SK-N-SH treated with all-trans-retinoic acid at 6 μM for 48 hours (cell line): ENCODE measurements around the gene PRPF38B.

ENCODE experiments used
- ATAC-seq: fragments of 200-7000 bp; cut with Tn5 transposase; 3 replicates; pipeline ENCODE4 v1.9.1; 2020; ENCODE audit warnings: mild to moderate bottlenecking, moderate library complexity
- ARNTL ChIP-seq: fragments of 450-650 bp; formaldehyde crosslinking; IDR thresholded peaks from 2 replicates; pipeline ENCODE4 v1.5.0; 2020; ENCODE audit warnings: low read depth, mild to moderate bottlenecking, moderate library complexity, borderline replicate concordance
- BACH2 ChIP-seq: fragments of 250-450 bp; sonication (Bioruptor Pico); IDR thresholded peaks from 2 replicates; pipeline ENCODE4 v1.9.0; 2021; ENCODE audit warnings: mild to moderate bottlenecking, borderline replicate concordance
- CSDC2 ChIP-seq: fragments of 250-450 bp; sonication (Bioruptor Pico); IDR thresholded peaks from 2 replicates; pipeline ENCODE4 v1.5.0; 2020; ENCODE audit warnings: mild to moderate bottlenecking, moderate library complexity
- ESRRG ChIP-seq: fragments of 250-450 bp; sonication (Bioruptor Pico); IDR thresholded peaks from 2 replicates; pipeline ENCODE4 v1.6.1; 2021; ENCODE audit warnings: mild to moderate bottlenecking
- GLIS3 ChIP-seq: fragments of 250-450 bp; sonication (Bioruptor Pico); IDR thresholded peaks from 2 replicates; pipeline ENCODE4 v1.5.0; 2020; ENCODE audit warnings: mild to moderate bottlenecking, moderate library complexity
- ISL1 ChIP-seq: fragments of 250-450 bp; sonication (Bioruptor Pico); IDR thresholded peaks from 2 replicates; pipeline ENCODE4 v2.1.2; 2022; ENCODE audit warnings: mild to moderate bottlenecking, moderate library complexity
- OSR1 ChIP-seq: fragments of 250-450 bp; sonication (Bioruptor Pico); IDR thresholded peaks from 2 replicates; pipeline ENCODE4 v1.8.0; 2022; ENCODE audit warnings: moderate library complexity, mild to moderate bottlenecking, inconsistent platforms
- PATZ1 ChIP-seq: fragments of 250-450 bp; sonication (Bioruptor Pico); IDR thresholded peaks from 2 replicates; pipeline ENCODE4 v1.8.0; 2020; ENCODE audit warnings: mild to moderate bottlenecking, moderate library complexity, borderline replicate concordance
- PPARA ChIP-seq: fragments of 250-450 bp; sonication (Bioruptor Pico); IDR thresholded peaks from 2 replicates; pipeline ENCODE4 v1.5.0; 2020; ENCODE audit warnings: mild to moderate bottlenecking, borderline replicate concordance
- RARB ChIP-seq: fragments of 250-450 bp; sonication (Bioruptor Pico); IDR thresholded peaks from 2 replicates; pipeline ENCODE4 v1.8.0; 2021; ENCODE audit warnings: mild to moderate bottlenecking, moderate library complexity
- SNAI2 ChIP-seq: fragments of 250-450 bp; sonication (Bioruptor Pico); IDR thresholded peaks from 2 replicates; pipeline ENCODE4 v1.5.0; 2020; ENCODE audit warnings: mild to moderate bottlenecking, moderate library complexity
- TCF4 ChIP-seq: fragments of 250-450 bp; sonication (Bioruptor Pico); IDR thresholded peaks from 2 replicates; pipeline ENCODE4 v1.8.0; 2021; ENCODE audit warnings: mild to moderate bottlenecking, moderate library complexity, borderline replicate concordance
- TOX ChIP-seq: fragments of 250-450 bp; sonication (Bioruptor Pico); IDR thresholded peaks from 2 replicates; pipeline ENCODE4 v1.8.0; 2021; ENCODE audit warnings: mild to moderate bottlenecking, moderate library complexity, borderline replicate concordance
- TSHZ2 ChIP-seq: fragments of 250-450 bp; sonication (Bioruptor Pico); IDR thresholded peaks from 2 replicates; pipeline ENCODE4 v1.5.0; 2020; ENCODE audit warnings: mild to moderate bottlenecking, moderate library complexity
- ZC3H10 ChIP-seq: fragments of 250-450 bp; sonication (Bioruptor Pico); IDR thresholded peaks from 2 replicates; pipeline ENCODE4 v1.5.1; 2021; ENCODE audit warnings: mild to moderate bottlenecking, moderate library complexity
- ZFP3 ChIP-seq: fragments of 250-450 bp; sonication (Bioruptor Pico); IDR thresholded peaks from 2 replicates; pipeline ENCODE4 v1.5.0; 2020; ENCODE audit warnings: mild to moderate bottlenecking, moderate library complexity
- ZFP30 ChIP-seq: fragments of 450-650 bp; formaldehyde crosslinking; IDR thresholded peaks from 2 replicates; pipeline ENCODE4 v1.5.0; 2022; ENCODE audit warnings: mild to moderate bottlenecking, moderate library complexity
- ZNF565 ChIP-seq: fragments of 450-650 bp; formaldehyde crosslinking; conservative IDR thresholded peaks from 2 replicates; pipeline ENCODE4 v1.5.0; 2020; ENCODE audit warnings: low read depth, mild to moderate bottlenecking, moderate library complexity
- ZNF70 ChIP-seq: fragments of 450-650 bp; formaldehyde crosslinking; IDR thresholded peaks from 2 replicates; pipeline ENCODE4 v1.5.0; 2020; ENCODE audit warnings: mild to moderate bottlenecking, moderate library complexity
- ZNF8 ChIP-seq: fragments of 450-650 bp; formaldehyde crosslinking; IDR thresholded peaks from 2 replicates; pipeline ENCODE4 v1.5.0; 2020; ENCODE audit warnings: mild to moderate bottlenecking, moderate library complexity
- TF ChIP-seq, protein P1 (sequence below): fragments of 250-450 bp; sonication (Bioruptor Pico); IDR thresholded peaks from 2 replicates; pipeline ENCODE4 v1.5.1; 2021; ENCODE audit warnings: mild to moderate bottlenecking, moderate library complexity
- TF ChIP-seq, protein P2 (sequence below): fragments of 250-450 bp; sonication (Bioruptor Pico); IDR thresholded peaks from 2 replicates; pipeline ENCODE4 v1.8.0; 2021; ENCODE audit warnings: low read depth, mild to moderate bottlenecking, moderate library complexity, borderline replicate concordance

Gene PRPF38B

DNA sequence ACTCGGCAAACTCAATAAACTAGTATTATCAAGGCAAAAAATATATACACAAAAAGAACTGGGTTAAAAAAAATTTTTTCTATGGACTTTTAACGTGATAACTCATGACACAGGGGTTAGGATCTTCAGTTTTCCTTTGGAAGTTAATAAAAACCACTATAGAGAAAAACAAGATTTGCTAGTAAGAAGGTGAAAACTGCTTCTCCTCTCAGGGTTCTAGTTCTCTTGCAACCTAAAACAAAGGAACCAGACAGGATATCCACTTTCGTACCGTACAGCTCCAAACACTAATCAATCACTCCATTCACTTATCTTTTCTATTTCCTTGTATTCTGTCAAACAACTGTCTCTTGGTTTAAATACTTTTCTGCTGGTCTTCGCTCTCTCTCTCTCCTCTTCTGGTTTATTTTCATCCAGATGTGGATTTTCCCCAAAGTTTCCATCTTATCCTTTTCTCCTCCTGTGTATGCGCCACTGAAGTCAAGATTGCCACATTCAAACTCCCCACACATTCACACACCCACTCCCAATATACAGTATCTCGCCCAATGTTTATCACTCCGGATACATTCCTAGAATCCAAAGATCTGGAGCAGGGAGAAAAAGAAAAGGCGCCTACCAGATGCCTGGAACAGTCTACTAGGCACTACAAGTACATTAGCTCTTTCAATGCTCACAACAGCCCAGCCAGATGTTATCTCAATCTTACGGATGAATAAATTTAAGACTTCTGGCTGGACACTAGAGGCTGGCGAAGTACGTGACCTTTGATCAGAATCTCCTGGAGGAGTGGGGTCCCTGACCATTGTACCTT, 775 bp upstream of the PRPF38B start:
- TF ChIP-seq ISL1: no peak
- TF ChIP-seq ZFP3 (CRISPR knock-in tag): no peak
- no peak for TF ChIP-seq CSDC2 (CRISPR knock-in tag)
- TF ChIP-seq ZNF70 (CRISPR knock-in tag): no peak
- TF ChIP-seq ESRRG (CRISPR knock-in tag): no peak
- TF ChIP-seq GLIS3 (CRISPR knock-in tag): no peak
- TF ChIP-seq TSHZ2 (CRISPR knock-in tag): no peak
- no peak for TF ChIP-seq ZC3H10
- no peak for TF ChIP-seq TOX (CRISPR knock-in tag)
- no peak for TF ChIP-seq ZFP30 (CRISPR knock-in tag)
- TF ChIP-seq ARNTL: no peak
- no peak for TF ChIP-seq PATZ1 (CRISPR knock-in tag)
- TF ChIP-seq PPARA: no peak
- TF ChIP-seq ZNF565: no peak
- TF ChIP-seq, protein P1, sequence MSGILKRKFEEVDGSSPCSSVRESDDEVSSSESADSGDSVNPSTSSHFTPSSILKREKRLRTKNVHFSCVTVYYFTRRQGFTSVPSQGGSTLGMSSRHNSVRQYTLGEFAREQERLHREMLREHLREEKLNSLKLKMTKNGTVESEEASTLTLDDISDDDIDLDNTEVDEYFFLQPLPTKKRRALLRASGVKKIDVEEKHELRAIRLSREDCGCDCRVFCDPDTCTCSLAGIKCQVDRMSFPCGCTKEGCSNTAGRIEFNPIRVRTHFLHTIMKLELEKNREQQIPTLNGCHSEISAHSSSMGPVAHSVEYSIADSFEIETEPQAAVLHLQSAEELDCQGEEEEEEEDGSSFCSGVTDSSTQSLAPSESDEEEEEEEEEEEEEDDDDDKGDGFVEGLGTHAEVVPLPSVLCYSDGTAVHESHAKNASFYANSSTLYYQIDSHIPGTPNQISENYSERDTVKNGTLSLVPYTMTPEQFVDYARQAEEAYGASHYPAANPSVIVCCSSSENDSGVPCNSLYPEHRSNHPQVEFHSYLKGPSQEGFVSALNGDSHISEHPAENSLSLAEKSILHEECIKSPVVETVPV: no peak
- no peak for TF ChIP-seq BACH2 (CRISPR knock-in tag)
- ATAC-seq: peak; percentile 18

- no peak for TF ChIP-seq TCF4 (CRISPR knock-in tag)
- TF ChIP-seq ZFP3 (CRISPR knock-in tag): no peak
- TF ChIP-seq ZC3H10: no peak
- no peak for TF ChIP-seq CSDC2 (CRISPR knock-in tag)
- no peak for TF ChIP-seq GLIS3 (CRISPR knock-in tag)
- no peak for TF ChIP-seq ZNF8 (CRISPR knock-in tag)
- TF ChIP-seq ISL1: no peak
- TF ChIP-seq, protein P2, sequence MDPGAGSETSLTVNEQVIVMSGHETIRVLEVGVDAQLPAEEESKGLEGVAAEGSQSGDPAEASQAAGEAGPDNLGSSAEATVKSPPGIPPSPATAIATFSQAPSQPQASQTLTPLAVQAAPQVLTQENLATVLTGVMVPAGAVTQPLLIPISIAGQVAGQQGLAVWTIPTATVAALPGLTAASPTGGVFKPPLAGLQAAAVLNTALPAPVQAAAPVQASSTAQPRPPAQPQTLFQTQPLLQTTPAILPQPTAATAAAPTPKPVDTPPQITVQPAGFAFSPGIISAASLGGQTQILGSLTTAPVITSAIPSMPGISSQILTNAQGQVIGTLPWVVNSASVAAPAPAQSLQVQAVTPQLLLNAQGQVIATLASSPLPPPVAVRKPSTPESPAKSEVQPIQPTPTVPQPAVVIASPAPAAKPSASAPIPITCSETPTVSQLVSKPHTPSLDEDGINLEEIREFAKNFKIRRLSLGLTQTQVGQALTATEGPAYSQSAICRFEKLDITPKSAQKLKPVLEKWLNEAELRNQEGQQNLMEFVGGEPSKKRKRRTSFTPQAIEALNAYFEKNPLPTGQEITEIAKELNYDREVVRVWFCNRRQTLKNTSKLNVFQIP (CRISPR knock-in tag): no peak
- no peak for TF ChIP-seq ZNF565
- TF ChIP-seq PPARA: no peak
- no peak for TF ChIP-seq PATZ1 (CRISPR knock-in tag)
- no peak for TF ChIP-seq ARNTL
- no peak for TF ChIP-seq ESRRG (CRISPR knock-in tag)
- no peak for TF ChIP-seq SNAI2 (CRISPR knock-in tag)
- TF ChIP-seq, protein P1: no peak
- no peak for TF ChIP-seq OSR1 (CRISPR knock-in tag)
- no peak for TF ChIP-seq RARB (CRISPR knock-in tag)
- TF ChIP-seq BACH2 (CRISPR knock-in tag): no peak
- TF ChIP-seq ZNF70 (CRISPR knock-in tag): no peak
- TF ChIP-seq, all 23 proteins: peak for 0
- ATAC-seq: peak; percentile 72
Observed at GRCh38 chr1:108692724-108693655, 880 bp downstream of the PRPF38B start.
